ENCODE measurements around the gene CCDC43. TPM values are rescaled to one million over a fixed set of nuclear protein-coding genes. Genes with fewer than 3 reads are reported as not detected.
"Not testable (repeated sequence)": the region's sequence is repeated elsewhere in the genome, so short reads cannot be mapped to it uniquely, and the experiment has no call there.

Gene CCDC43
- total RNA-seq, 4 donors from 2014 or later, result 5.3 to 30.7 (median 13.8) TPM

GRCh38 chr17:44722254-44722653 lies 32.7 kb upstream of the CCDC43 start:
- TF ChIP-seq CTCF (IDR thresholded peaks at IDR 0.05) (no peak), POLR2A (IDR thresholded peaks at IDR 0.05) (no peak)
- intact Hi-C loops (cut with DNase I; ENCODE audit: low total_unique reads), result no loop called here
- Histone ChIP-seq H3K9me3 (no peaks in the 10 kb centered on the region), H3K4me3 (no peak overlapping the region), H3K4me1 (no peaks in the 10 kb centered on the region), H3K36me3 (no peaks in the 10 kb centered on the region), H3K27ac (no peak overlapping the region), H3K27me3 (no peaks in the 10 kb centered on the region)
- no peak for DNase-seq

GRCh38 chr17:44719444-44719843 lies 29.9 kb upstream of the CCDC43 start:
- H3K27me3 ChIP-seq, result no peaks in the 10 kb centered on the region
- TF ChIP-seq CTCF (IDR thresholded peaks at IDR 0.05), result no peak
- TF ChIP-seq POLR2A (IDR thresholded peaks at IDR 0.05), result no peak

GRCh38 chr17:44708401-44709263 lies 19.1 kb upstream of the CCDC43 start, which contains the start of gene DBF4B:
Gene DBF4B (plus strand): TSS chr17:44708665. CDS start chr17:44708821, 156 bp downstream.
- Histone ChIP-seq H3K4me3 (peak within 1 kb of the TSS; percentile 72 to 91), H3K27me3 (no peaks in the 10 kb centered on the region), H3K4me1 (no peaks in the 10 kb centered on the region), H3K27ac (peak within 1 kb of the TSS; percentile 79 to 82), H3K9me3 (no peaks in the 10 kb centered on the region), H3K36me3 (no peaks in the 10 kb centered on the region)
- DNase-seq, result peak; percentile 79 to 87
- intact Hi-C loops (cut with DNase I; ENCODE audit: low total_unique reads), result no loop called here
- TF ChIP-seq POLR2A (IDR thresholded peaks at IDR 0.05) (peak in 1 of 2 donors; percentile 19), CTCF (IDR thresholded peaks at IDR 0.05) (peak in 2 of 4 experiments; percentile 7 to 26)

More at GRCh38 chr17:44719444-44719843, 29.9 kb upstream of the CCDC43 start:
- Histone ChIP-seq H3K27ac (no peak overlapping the region), H3K36me3 (no peaks in the 10 kb centered on the region), H3K9me3 (no peaks in the 10 kb centered on the region), H3K4me3 (no peak overlapping the region), H3K4me1 (no peaks in the 10 kb centered on the region)
- no peak for DNase-seq
- intact Hi-C loops (cut with DNase I; ENCODE audit: low total_unique reads), result no loop called here

GRCh38 chr17:44707755-44708400 lies 18.3 kb upstream of the CCDC43 start:
- H3K27ac ChIP-seq, result peak overlapping the region; percentile 79 to 82
- H3K36me3 ChIP-seq, result no peaks in the 10 kb centered on the region
- peak overlapping the region; percentile 72 to 91 for H3K4me3 ChIP-seq
- H3K9me3 ChIP-seq, result no peaks in the 10 kb centered on the region
- no peak for DNase-seq
- intact Hi-C loops (cut with DNase I; ENCODE audit: low total_unique reads), result no loop called here
- no peaks in the 10 kb centered on the region for H3K27me3 ChIP-seq
- H3K4me1 ChIP-seq, result no peaks in the 10 kb centered on the region
- no peak for TF ChIP-seq CTCF (IDR thresholded peaks at IDR 0.05)
- TF ChIP-seq POLR2A (IDR thresholded peaks at IDR 0.05), result no peak

GRCh38 chr17:44700288-44700687 lies 10.7 kb upstream of the CCDC43 start:
- H3K9me3 ChIP-seq; intact Hi-C loops (cut with DNase I; ENCODE audit: low total_unique reads); H3K4me3 ChIP-seq; H3K4me1 ChIP-seq; H3K36me3 ChIP-seq; H3K27me3 ChIP-seq; DNase-seq; H3K27ac ChIP-seq: not testable (repeated sequence)

All from uterus (tissue), 4 donors.